NB4 (cell line): ENCODE results near the gene SLC25A21.

Experiments used
- MYC ChIP-seq: IDR thresholded peaks from 2 replicates; pipeline ENCODE4 v1.6.1; 2011; ENCODE audit warnings: low read depth, low read length
- POLR2A ChIP-seq: IDR thresholded peaks from 2 replicates; pipeline ENCODE4 v1.6.1; 2011; ENCODE audit warnings: mild to moderate bottlenecking; ENCODE audit not compliant: insufficient read length; ENCODE audit errors: extremely low read depth
- TF ChIP-seq, protein P1 (sequence below): IDR thresholded peaks from one replicate; pipeline ENCODE4 v1.5.1; 2012; ENCODE audit warnings: low read depth, low read length
- TF ChIP-seq, protein P2 (sequence below): IDR thresholded peaks from 2 replicates; pipeline ENCODE4 v1.6.1; 2011; ENCODE audit warnings: low read depth, low read length

DNA sequence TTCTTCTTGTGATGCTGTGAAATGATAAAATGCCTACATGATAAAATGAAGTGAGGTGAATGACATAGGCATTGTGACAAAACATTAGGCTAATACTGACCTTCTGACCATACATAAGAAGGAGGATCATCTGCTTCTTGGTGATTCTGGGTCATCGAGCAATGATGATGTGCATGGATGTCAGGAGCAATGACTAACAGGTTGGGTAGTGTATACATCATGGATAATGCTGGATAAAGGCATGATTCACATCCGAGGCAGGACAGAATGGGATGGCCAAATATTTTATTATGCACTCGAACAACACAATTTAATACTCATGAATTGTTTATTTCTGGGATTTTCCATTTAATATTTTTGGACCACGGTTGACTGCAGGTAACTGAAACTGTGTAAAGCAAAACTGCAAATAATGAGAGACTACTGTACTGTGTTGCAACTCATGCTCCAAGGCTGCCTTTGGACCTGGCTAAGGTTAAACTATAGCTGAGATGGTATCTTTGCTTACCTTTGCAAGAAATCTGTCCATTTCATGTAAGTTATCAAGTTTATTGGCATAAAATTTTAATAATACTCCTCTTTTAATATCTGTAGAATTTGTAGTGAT is 7.6 kb upstream of the SLC25A21 start:
- no peak for TF ChIP-seq POLR2A
- TF ChIP-seq, protein P1, sequence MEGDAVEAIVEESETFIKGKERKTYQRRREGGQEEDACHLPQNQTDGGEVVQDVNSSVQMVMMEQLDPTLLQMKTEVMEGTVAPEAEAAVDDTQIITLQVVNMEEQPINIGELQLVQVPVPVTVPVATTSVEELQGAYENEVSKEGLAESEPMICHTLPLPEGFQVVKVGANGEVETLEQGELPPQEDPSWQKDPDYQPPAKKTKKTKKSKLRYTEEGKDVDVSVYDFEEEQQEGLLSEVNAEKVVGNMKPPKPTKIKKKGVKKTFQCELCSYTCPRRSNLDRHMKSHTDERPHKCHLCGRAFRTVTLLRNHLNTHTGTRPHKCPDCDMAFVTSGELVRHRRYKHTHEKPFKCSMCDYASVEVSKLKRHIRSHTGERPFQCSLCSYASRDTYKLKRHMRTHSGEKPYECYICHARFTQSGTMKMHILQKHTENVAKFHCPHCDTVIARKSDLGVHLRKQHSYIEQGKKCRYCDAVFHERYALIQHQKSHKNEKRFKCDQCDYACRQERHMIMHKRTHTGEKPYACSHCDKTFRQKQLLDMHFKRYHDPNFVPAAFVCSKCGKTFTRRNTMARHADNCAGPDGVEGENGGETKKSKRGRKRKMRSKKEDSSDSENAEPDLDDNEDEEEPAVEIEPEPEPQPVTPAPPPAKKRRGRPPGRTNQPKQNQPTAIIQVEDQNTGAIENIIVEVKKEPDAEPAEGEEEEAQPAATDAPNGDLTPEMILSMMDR: no peak
- no peak for TF ChIP-seq MYC
- TF ChIP-seq, protein P2, sequence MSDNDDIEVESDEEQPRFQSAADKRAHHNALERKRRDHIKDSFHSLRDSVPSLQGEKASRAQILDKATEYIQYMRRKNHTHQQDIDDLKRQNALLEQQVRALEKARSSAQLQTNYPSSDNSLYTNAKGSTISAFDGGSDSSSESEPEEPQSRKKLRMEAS: no peak
